Measurements from ENCODE around the gene ANKZF1. TPM values are rescaled to one million over a fixed set of nuclear protein-coding genes. Genes with fewer than 3 reads are reported as not detected.
"Not testable (repeated sequence)": the region's sequence is repeated elsewhere in the genome, so short reads cannot be mapped to it uniquely, and the experiment has no call there.

The ANKZF1 gene
- polyA plus RNA-seq, 3 donors = 38.4 to 44.8 (median 38.8) TPM

DNA sequence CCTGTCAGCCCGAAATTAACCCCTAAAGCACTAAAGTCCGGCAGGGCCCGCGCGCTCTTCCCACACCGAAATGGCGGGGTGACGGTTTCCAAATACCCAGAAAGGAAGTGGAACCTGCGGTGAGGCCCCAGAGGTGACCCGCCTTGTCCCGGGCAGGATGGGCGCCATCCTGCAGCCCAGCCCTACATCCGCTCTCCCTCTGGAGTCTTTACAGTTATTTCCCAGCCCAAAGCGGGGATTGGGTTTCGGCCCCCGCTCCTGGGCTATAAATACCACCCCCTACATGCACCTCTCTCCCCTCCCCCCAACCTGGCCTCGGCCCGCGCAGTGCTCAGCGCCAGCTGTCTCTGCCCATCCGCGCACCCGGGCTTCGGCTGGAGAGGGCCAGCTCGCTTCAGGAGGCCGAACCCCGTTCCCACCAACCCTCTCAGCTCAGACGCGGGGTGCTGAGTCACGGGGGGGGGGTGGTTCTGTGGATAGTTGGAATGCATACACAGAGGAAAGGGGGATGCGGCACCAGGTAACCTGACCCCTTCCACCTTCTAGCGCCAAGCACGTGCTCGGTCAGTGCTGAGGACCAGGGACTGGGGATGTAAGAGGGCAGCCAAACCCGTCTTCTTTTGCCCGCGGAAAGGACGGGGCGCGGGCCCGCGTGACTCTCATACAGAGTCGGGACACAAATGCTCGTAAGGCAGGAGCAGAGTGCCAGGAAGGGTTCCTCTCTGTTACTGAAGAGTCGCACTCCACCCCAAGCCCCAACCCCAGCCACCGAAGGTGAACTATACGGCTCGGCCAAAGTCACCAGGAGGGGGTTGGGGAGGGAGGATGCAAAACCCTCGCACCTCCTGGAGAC lies 23.5 kb downstream of the ANKZF1 start, which contains the start of gene TUBA4B:
Gene TUBA4B, plus strand, starts transcription at position 344 of the 853 bp plus-strand sequence. Its CDS starts 165 bp downstream, at position 509.
- DNase-seq (ENCODE audit: low read depth in 3 of 3, low spot score in 2 of 3) = no peak

GRCh38 chr2:219253753-219254589 lies 24.4 kb downstream of the ANKZF1 start, which contains the start of gene TUBA4A:
TSS of gene TUBA4A (minus strand) at chr2:219253918. CDS start at chr2:219253858, 60 bp downstream.
- DNase-seq (ENCODE audit: low read depth in 3 of 3, low spot score in 2 of 3) = no peak

DNA sequence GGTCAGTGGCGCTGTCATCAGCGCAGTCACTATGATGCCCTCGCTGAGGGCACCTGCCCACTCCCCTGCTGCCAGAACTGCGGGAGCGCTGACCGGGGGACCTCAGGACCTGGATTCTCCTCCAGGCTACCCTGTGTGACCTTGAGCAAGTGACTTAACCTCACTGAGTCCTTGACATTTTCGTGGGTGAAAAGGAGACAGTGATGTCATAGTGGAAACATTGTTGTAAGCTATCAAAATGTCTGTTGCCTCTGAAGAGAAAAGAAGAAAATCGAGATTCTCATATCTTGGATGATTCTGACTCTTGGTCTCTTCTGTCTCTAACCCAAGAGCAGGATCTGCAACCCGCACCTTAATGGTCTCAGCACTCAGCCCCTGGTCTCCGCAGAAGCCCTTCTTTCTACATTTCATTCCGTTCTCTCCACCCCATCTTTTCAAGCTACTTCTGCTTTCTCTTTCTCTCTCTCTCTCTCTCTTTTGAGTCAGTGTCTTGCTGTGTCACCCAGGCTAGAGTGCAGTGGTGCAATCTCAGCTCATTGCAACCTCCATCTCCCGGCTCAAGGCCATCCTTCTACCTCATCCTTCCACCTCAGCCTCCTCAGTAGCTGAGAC lies 25.1 kb downstream of the ANKZF1 start:
- no peak for DNase-seq (ENCODE audit: low read depth in 3 of 3, low spot score in 2 of 3)

DNA sequence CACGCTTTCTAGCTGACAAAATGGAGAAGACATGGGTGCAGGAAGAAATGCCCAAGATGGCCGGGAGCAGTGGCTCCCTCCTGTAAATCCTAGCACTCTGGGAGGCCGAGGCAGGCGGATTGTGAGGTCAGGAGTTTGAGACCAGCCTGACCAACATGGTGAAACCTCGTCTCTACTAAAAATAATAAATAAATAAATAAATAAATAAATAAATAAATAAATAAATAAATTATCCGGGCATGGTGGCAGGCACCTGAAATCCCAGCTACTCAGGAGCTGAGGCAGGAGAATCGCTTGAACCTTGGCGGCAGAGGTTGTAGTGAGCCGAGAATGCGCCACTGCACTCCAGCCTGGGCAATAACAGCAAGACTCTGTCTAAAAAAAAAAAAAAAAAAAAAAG lies 29.3 kb downstream of the ANKZF1 start:
- DNase-seq (ENCODE audit: low read depth in 3 of 3, low spot score in 2 of 3) = not testable (repeated sequence)

GRCh38 chr2:219261024-219261855 lies 31.6 kb downstream of the ANKZF1 start:
- DNase-seq (ENCODE audit: low read depth in 3 of 3, low spot score in 2 of 3) = no peak

GRCh38 chr2:219266232-219266631 lies 36.6 kb downstream of the ANKZF1 start:
- DNase-seq (ENCODE audit: low read depth in 3 of 3, low spot score in 2 of 3) = no peak

- DNase-seq (ENCODE audit: low read depth in 3 of 3, low spot score in 2 of 3) = no peak
Observed at GRCh38 chr2:219266886-219267285, 37.3 kb downstream of the ANKZF1 start.

DNA sequence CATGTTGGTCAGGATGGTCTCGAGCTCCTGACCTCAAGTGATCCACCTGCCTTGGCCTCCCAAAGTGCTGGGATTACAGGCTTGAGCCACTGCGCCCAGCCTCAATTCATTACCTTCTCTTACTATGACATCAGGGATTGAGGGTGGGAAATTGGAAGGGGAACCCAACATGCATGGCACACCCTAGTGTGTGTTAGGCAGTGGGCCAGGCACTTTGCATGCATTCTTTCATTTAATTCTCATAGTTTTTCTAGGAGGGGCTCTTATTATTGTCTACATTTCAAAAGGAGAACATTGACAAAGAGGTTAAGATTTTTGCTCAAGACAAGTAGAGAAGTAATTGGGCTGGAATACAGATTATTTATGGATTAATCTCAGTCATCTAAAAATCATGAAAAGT lies 38.7 kb downstream of the ANKZF1 start:
- no peak for DNase-seq (ENCODE audit: low read depth in 3 of 3, low spot score in 2 of 3)

DNA sequence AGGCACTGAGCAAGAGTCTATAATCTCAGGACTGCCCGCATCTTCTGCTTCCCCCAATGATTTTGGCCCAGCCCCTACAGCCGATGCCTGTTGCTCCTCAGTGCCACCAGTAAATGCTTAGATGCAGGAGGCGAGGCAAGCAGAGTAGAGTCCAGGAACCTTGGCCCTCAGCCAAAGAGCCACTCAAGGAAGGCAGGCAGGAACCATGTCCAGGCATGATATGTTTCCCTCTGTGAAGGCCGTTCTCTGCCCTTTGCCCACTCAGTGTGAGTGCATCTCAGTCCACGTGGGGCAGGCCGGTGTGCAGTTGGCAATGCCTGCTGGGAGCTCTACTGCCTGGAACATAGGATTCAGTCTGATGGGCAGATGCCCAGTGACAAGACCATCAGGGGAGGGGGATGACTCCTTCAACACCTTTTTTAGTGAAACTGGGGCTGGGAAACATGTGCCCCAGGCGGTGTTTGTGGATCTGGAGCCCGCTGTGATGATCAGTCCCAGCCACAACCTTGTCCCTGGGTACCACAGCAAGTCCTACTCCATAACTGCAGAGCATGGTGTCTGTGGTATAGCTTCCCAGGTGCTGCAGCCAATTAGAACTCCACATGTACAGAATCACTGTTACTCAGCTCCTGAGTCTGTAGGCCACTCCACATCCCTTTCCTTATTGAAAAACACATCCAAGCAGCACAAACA lies 39.9 kb downstream of the ANKZF1 start:
- DNase-seq (ENCODE audit: low read depth in 3 of 3, low spot score in 2 of 3) = no peak

DNA sequence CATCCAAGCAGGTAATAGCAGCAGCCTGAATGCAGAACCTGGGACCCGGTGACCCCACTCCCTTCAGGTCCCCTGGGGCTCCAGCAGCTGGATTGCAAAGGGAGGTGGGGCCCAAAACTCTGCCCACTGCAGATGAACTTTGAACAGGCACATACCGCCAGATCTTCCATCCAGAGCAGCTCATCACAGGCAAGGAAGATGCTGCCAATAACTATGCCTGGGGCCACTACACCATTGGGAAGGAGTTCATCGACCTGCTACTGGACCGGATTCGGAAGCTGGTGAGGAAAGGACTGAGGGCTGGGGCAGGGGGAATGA lies 40.4 kb downstream of the ANKZF1 start:
- no peak for DNase-seq (ENCODE audit: low read depth in 3 of 3, low spot score in 2 of 3)

- no peak for DNase-seq (ENCODE audit: low read depth in 3 of 3, low spot score in 2 of 3)
Observed at GRCh38 chr2:219271021-219271420, 41.4 kb downstream of the ANKZF1 start.

- no peak for DNase-seq (ENCODE audit: low read depth in 3 of 3, low spot score in 2 of 3)
Observed at GRCh38 chr2:219272356-219272755, 42.8 kb downstream of the ANKZF1 start.

DNA sequence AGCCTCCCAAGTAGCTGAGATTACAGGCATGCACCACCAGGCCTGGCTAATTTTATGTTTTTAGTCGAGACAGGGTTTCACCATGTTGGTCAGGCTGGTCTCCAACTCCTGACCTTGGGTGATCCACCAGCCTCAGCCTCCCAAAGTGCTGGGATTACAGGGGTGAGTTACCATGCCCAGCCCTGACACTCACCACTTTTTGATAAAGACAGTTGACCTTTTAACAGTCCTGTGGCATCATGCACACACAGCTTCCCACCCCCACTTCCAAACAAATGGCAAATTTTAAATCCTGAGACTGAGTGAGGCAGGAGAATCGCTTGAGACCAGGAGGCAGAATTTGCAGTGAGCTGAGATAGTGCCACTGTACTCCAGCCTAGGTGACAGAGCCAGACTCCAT lies 43.4 kb downstream of the ANKZF1 start:
- DNase-seq (ENCODE audit: low read depth in 3 of 3, low spot score in 2 of 3) = no peak

DNA sequence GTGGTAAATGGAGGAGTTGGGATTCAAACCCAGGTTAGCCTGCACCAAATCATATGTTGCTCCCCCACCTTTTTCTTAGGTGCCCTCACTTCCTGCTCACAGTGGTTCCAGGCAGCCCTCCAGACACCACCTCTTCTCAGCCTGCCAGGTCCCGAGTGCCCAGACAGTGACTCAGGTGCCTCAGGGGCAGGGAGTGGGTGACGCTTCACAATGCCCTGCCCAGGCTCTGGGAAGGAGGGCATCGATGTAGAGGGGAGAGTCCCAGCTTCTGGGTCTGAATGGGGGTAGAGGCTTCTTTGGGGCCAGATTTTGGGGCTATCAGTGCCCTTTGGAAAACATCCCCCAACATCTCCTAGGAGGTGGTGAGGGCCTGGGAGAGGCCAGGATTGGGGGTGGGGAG lies 44.3 kb downstream of the ANKZF1 start:
- no peak for DNase-seq (ENCODE audit: low read depth in 3 of 3, low spot score in 2 of 3)

DNA sequence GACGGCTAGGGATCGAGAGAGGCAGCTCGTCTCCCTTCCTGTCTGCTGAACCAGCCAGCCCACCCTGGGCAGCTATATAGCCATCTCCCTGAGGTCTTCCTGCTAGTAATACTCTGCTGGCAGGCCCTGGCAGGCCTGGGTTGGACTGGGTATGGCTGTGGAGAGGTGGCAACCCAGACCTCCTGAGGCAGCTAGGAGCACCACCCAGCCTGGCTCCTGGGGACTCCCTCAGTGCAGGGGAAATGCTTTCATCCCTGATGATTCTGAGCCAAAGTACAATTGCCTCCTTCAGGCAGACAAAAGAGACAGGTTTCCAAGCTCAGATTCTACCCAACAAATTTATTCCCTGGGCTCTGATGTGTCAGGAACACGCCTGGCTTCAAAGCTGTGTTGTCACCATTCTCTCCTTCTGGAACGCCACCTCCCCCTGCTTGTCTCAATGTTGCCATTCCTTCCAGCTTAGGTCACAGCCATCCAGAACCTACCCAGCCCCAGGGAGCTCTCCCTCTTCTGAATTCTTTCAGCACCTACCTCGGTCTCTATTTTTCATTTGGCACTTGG lies 44.8 kb downstream of the ANKZF1 start:
- no peak for DNase-seq (ENCODE audit: low read depth in 3 of 3, low spot score in 2 of 3)

- DNase-seq (ENCODE audit: low read depth in 3 of 3, low spot score in 2 of 3) = peak in 1 of 3 donors; percentile 65
Observed at GRCh38 chr2:219277703-219278654, 48.4 kb downstream of the ANKZF1 start.

DNA sequence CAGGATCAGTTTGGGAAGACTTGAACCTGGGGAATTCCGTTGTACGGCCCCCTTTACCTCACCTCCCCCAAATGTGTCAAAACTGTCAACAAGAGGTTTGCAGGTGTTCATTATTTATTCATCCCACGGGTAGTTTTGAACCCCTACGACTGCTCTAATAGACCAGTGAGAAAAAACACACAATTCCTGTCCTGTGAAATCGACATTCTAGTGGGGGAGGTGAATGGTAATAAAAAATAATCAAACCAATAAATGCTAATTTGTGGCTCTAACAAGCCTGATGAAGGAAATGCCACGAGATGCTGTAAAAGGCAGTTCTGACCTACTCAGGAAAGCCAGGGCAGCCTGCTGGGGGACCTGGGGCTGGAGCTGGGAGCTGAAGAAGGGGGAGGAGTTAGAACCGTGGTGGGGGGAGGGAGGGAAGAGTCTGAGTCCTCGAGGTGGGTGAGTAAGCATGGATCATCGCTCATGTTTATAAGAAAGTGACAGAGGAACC lies 49.1 kb downstream of the ANKZF1 start:
- DNase-seq (ENCODE audit: low read depth in 3 of 3, low spot score in 2 of 3) = peak in 1 of 3 donors; percentile 73
